HG03460 (cell line): Measurements from ENCODE around the gene SLC17A8.
"Not testable (repeated sequence)": the region's sequence is repeated elsewhere in the genome, so short reads cannot be mapped to it uniquely, and the experiment has no call there.

ENCODE experiments used
- ATAC-seq: cut with Tn5 transposase; IDR thresholded peaks from one replicate; pipeline ENCODE4 v1.9.1; 2021; ENCODE audit not compliant: unreplicated experiment

Gene SLC17A8

DNA sequence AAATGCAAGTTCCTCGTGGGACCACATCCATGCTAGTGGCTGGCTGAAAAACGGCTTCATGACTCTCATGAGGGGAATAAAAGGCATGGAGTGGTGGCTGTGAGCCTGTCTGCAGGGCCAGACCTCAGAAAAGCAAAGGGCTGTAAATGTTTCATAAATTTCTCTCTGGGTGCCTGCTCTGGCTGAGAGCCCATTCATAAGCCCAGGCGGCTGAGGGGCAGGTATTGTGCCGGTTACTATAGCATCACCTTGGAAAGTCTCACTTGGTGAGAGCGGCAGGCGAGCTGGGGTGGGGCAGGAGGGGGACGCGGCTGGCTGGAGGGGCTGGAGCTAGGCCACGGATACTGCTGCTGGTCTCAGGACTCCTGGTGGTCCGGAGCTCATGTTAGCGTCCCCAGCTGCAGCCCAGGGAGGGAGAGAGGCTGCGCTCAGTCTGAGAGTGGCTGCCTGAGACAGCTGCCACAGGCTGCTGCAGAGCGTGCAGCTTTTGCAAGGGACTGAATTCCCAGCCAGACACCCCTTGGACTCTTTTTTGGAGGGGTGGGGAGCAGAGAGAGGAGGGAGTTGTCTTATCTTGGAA lies at the start of gene SLC17A8:
Gene SLC17A8 (plus strand): TSS at position 431 of the 580 bp plus-strand sequence. CDS start 318 bp downstream, outside the sequence.
- ATAC-seq = no peak

DNA sequence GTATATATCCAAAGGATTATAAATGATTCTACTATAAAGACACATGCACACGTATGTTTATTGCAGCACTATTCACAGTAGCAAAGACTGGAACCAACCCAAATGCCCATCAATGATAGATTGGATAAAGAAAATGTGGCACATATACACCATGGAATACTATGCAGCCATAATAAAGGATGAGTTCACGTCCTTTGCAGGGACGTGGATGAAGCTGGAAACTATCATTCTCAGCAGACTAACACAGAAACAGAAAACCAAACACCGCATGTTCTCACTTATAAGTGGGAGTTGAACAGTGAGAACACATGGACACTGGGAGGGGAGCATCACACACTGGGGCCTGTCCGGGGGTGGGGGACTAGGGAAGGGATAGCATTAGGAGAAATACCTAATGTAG lies 48.7 kb upstream of the SLC17A8 start:
- ATAC-seq = not testable (repeated sequence)

DNA sequence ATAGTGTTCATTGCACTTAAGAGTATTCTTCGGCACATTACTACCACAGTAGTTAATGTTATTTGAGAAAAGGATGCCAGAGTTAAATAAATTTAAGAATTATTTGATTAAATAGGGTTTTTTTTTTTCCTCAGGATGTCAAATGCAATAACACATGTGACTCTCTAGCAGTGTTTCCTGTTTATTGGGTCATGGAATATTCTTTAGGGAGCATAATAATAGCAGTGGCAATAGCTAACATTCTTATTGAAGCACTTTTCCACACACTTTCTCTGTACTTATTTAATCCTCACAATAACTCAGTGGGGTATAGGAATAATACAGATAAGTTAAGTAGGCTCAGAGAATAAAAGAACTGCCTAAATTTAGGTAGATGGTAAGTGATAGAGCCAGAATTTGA lies 45.6 kb upstream of the SLC17A8 start:
- no peak for ATAC-seq

DNA sequence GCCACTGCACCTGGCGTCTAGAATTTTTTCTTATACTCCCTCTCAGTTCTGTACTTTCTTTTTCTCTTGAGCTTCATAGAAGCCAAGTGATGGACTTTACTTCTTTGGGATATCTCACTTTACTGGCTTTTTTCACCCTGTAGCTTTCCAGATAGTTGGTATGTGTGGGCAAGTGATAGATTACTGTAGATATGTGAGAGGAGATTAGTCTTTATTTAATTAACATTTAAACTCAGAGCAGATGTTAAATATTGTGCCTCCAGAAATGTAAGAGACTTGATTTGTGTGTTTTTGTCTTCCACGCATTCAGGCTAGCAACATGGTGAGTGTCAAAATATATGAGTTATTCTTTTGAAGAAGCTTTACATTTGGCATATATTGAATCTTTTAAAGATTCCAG lies 39.5 kb upstream of the SLC17A8 start:
- no peak for ATAC-seq

DNA sequence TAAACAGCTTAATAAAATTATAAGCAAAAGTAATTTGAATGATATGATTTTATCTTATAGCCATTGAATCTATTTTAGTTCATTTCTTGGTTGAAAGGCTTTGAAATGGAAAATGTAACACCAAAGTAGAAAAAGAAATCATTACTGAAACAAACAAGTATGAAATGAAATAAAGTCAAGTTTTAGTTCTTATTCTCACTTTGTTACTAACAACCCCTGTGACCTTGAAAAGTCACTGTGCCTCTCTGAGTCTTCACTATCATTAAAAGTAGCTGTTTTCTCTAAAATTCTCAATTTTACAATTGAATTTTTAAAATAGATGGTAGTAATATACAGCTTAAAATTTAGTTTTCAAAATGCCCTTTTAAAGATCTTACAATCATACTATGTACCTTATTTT lies 32.4 kb upstream of the SLC17A8 start:
- no peak for ATAC-seq

DNA sequence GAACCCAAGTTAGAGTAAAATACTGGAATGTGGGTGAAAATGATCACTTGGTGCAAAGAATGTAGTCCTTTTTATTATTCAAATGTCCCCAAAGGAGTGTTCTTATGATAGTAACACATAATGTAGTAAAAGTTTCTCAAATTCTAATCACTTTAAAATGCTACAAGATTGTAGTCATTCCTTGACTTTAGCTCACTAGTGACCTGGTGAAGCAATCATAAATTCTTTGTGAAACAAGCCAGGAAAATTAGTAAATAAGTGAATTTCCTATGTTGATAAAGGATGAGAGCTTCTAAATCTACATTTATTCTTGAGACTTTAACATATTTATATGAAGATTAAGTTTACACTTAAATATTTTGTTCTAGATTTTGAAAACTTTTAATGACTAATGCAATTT lies 30.7 kb upstream of the SLC17A8 start:
- ATAC-seq = no peak

DNA sequence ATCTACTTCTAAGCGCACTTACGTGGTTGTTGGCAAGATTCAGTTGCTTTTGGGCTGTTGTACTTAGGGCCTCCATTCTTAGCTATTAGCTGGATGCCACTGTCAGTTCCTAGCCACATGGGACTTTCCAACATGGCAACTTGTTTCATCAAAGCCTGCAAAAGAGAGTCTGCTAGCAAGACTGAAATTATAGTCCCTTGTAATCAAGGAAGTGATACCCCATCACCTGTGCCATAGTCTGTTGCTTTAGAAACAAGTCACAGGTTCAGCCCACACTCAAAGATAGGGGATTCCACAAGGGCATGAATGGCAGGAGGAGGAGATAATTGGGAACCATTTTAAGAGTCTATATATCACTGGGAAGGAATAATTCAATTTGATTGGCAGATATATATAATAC lies 27.1 kb upstream of the SLC17A8 start:
- ATAC-seq = peak; percentile 88

DNA sequence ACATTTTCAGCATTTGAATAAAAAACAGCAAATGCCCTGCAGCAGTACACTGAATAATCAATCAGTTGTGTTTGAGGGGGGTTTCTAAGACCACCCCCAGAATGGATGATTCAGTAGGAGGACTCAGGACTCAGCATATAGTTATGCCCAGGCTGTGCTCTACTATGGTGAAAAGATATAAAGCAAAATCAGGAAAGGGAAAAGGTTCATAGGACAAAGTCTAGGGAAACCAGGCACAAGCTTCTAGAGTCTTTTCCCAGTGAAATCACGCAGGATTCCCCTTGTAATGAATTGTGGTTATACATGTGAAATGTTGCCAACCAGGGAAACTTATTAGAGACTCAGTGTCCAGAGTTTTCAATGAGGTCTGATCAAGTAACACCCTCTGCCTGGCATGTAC lies 25.0 kb upstream of the SLC17A8 start:
- no peak for ATAC-seq

DNA sequence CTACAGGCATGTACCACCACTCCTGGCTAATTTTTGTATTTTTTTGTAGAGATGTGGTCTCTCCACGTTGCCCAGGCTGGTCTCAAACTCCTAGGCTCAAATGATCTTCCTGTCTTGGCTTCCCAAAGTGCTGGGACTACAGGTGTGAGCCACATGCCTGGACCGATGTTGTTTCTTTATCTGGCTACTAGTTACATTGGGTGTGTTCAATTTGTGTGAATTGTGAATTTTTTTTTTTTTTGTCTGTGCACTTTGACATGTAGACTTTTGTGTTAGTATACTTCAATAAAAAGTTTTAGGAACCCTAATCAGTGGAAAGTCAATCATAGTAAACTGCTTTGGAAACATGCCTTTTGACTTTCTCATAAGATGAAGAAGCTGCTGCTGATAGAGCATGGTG lies 24.0 kb upstream of the SLC17A8 start:
- ATAC-seq = no peak

DNA sequence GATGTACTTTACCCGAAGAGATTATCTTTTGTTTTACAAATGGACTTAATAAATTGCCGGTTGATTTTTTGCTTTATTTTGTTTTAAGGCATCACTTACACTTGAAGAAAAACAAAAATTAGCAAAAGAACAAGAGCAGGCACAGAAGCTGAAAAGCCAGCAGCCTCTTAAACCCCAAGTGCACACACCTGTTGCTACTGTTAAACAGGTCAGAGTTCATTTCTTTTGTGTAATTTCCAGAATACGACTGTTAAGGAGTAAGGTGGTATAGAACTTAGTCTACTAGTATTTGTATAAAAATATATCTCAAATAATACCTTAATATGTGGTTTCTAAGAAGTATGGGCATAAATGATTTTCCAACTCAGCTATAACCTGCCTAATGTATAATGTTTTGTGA lies 19.6 kb upstream of the SLC17A8 start:
- no peak for ATAC-seq

DNA sequence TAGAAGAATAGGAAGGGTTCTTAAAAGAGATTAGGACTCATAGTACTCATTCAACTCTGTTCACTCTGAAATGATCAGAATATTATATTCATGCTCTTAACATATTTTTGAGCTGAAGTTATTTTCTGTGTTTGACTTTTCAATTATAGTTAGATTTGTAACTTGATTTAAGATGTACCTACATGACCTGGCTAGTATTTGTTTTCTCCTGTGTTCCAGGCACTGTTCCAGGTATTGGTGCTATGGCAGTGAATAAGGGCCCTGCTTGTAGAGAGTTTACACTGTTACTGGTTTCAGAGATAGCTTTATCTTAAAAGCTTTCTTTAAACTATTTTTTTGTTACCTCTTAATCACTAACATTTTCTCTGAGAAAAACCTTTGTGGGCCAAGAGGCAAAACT lies 19.1 kb upstream of the SLC17A8 start:
- ATAC-seq = no peak

DNA sequence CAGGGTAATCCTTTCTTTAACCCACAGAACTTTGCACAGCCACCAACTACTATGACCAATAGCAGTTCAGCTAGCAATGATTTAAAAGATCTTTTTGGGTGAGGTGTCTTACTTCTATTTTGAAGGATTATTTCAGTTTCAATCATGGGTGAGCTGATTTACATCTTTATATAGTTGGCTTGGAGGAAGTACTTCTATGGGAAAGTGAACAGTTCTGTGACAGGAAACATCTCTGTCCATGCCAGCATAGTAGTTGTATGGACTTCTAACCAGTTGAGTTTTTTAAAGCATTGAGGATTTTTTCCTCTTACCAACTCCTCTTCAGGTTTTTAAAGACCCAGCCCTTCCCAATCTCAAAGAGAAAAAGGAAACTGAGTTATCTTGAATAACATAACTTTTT lies 17.8 kb upstream of the SLC17A8 start:
- no peak for ATAC-seq

DNA sequence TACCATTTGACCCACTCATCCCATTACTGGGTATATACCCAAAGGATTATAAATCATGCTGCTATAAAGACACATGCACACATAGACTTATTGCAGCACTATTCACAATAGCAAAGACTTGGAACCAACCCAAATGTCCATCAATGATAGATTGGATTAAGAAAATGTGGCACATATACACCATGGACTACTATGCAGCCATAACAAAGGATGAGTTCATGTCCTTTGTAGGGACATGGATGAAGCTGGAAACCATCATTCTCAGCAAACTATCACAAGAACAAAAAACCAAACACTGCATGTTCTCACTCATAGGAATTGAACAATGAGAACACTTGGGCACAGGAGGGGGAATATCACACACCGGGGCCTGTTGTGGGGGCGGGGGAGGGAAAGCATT lies 14.0 kb upstream of the SLC17A8 start:
- not testable (repeated sequence) for ATAC-seq

DNA sequence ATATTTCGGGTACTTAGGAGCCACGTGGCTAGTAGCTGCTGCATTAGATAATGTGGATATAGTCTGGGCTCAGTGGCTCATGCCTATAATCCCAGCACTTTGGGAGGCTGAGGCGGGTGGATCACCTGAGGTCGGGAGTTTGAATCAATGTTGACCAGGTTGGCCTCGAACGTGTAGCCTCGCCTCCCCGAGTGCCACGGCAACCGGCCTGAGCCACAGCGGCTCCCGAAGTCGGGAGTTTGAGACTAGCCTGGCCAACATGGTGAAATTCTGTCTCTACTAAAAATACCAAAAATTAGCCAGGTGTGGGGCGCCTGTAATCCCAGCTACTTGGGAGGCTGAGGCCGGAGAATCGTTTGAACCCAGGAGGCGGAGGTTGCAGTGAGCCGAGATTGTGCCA lies 12.5 kb upstream of the SLC17A8 start:
- ATAC-seq = not testable (repeated sequence)

DNA sequence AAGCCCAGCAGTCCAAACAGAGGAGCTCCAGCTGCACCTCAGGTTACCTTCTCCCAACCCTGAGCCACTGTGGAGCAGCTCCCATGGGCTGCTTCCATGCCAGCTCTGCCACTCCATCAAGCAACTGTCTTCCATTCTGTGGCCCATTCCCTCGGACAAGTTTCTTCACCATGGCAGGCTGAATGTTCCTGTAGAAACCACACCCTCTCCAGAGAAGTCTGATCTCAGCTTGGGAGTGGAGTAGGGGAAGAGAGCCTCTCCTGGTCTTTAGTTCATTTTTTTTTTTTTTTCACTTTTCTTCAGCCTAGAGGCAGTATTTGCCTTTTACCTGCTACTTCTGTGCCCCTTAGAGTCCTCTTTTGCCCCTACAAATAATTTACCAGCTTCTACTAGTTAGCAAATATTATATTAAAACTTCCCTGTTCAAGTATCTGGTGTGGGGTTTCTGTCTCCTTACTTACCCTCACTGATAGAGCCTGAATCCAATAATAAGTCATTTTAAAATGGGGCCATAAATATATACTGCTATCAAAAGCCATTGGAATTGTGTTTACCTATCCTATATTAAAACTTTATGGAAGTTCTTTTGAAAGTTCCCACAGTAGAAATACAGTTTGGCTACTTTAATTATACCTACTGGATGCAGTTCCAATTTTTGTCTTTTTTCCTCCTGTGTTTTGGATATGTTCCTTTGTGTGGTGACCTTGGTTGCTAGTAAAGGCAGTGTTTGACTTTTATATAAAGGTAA lies 11.7 kb upstream of the SLC17A8 start:
- no peak for ATAC-seq

DNA sequence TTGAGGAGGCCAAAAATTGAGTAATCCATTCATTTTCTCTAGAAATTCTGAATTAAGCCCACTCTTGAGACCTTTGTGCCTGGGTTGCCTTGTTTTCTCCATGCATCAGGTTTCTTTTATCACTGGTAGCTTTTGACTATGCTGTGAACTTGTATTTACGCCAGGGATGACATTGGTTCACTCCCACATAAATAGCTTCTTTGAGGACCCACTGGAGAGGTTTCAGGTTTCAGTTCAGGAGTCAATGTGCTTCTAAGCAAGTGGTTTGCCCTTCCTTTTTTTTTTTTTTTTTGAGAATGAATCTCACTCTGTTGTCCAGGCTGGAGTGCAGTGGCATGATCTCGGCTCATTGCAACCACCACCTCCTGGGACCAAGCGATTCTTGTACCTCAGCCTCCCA lies 10.2 kb upstream of the SLC17A8 start:
- ATAC-seq = no peak

DNA sequence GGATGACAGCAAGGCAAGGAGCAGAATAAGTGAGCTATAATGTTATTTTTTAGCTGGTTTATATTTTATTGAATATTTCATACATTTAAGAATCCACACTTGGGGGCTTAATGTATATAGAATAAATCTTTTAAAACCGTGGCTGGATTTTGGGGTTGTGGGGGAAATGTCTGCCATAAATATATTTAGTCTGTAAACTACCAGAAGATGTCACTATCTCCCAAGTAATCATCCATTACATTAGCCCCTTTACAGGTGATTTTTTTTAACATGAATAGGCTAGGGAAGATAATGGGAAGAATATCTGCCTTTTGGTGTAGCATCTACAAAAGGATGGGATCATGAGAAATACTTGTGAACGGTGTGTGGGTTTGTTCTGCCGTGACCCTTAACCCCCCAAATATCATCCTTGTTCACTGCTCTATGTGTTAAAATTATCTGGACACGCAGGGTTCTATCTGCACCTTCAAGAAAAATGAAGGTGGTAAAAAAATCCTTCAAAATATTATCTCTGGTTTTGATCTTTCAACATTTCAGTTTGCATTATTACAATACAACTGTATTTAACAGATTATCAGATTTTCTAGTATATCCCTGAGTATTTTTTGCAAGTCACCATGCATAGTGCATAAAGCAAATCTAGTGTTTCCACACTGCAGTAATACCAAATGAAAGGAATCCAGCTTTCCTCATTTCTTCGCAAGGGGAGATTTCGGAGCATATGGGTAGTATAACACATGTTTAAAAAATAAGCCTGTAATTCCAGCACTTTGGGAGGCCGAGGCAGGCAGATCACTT lies 8.0 kb upstream of the SLC17A8 start:
- no peak for ATAC-seq

DNA sequence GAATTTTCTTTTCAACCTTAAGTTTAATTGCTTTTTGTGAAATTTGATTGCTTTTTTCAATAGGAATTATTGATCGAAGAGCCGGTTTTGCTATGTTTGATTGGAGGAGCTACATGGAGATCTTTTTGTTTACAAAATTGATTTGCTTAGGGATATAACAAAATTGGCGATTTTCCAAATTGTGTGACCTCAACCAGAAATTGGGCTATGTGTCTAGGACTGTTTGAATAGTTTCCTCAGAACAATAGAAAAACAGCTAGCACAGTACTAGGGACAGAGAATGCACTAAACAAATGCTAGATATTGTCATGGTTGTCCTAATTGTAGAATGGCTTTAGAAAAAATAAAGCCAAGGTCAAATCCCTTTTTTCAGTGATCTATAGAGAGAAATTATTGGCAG lies 2.4 kb downstream of the SLC17A8 start:
- no peak for ATAC-seq

DNA sequence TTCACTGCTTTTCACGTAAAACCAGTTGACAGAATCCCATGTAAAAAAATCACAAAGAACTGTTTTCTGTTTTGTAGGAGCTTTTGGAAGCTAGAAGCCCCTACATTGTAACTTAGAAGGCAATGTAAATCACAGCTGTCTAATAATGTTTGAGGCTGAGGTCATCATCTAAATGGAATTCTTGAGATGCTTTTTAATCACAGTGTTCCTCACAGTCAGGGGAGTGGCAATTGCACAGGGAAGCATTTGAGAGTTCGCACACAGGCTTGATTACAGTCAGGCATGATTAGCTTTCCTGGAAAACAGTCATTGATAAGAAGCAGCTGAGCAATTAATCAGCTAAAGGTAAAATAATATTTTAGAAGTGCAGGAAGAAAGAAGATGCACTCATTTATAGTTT lies 2.9 kb downstream of the SLC17A8 start:
- no peak for ATAC-seq

DNA sequence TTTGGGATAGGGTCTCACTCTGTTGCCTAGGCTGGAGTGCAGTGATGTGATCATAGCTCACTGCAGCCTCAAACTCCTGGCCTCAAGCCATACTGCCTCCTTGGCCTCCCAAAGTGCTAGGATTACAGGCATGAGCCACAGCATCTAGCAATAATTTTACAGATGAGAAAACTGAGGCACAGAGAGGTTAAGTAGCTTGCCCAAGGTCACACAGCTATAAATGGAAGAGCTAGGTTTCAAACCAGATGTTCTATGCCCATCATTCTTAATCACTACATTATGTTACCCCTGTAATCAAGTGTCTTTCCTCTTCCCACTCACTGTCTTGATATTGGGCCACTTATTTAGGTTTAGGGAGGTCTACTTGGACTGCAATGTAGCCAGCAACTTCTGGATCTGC lies 3.6 kb downstream of the SLC17A8 start:
- ATAC-seq = no peak

DNA sequence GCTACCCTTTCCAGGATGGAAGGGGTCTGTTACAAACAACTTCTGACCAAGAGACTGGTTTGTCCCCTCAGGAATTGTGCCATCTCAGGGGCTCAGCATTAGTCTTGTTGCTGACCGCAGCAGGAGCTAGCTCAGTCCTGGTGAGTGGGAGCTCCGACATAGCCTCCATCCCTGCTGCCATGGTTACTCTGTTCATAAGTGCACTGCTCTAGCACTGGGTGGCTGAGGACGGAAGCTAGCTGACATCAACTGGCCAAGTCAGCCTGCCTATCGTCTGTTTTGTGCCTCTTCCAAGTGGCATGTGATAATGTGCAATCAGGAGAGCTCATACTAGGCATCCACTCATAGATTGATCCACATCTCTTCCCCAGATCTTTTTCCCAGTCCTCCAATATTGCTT lies 7.5 kb downstream of the SLC17A8 start:
- no peak for ATAC-seq

DNA sequence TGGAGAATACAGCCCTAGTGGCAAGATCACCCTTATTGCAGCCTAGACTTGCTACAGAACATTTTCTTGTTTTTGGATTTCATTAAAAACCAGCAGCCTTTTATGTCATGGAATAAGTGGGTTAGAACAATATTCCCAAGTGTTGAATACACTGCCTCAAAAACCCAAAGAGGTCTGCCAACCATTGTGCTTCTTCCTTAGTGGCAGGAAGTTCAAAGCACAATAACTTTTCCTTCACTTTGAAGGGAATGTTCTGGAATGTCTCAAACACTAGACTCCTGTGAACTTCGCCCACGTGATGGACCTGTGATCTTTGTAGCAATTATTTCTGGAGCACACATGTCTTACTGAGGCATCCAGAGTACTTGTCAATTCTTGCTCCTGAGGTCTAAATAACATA lies 8.5 kb downstream of the SLC17A8 start:
- no peak for ATAC-seq
